Measurements from ENCODE around the gene CERKL.
A peak's percentile ranks its signal among the peaks of the same experiment; 100 is the strongest.

CERKL gene

DNA sequence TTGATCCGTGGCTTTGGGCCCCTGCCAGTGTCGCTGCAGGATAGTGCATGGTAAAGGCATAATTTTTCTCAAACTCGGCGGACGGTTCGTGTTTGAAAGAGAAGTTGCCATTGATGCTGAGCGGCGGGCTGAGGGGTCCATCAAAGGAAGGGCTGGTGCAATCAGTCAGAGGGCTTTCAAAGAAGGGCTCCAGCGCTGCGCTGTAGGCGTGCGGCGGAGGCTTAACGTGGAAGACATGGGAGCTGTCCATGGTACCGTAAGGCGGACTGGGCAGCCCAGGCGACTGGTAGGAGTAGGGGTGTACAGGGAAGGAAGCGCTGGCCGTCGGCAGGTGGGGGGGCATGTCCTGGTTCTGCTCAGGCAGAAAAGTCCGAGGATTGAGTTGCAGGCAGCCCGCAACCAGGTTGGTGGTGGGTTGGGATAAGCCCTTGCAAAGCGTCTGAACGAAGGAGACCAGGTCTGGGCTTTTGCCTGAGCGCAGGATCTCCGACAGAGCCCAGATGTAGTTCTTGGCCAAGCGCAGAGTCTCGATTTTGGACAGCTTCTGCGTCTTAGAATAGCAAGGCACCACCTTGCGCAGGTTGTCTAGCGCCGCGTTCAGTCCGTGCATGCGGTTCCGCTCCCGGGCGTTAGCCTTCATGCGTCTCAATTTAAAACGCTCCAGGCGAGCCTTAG is 21.1 kb upstream of the CERKL start:
- peak; percentile 33 for DNase-seq (ENCODE audit: low read depth)

GRCh38 chr2:181675254-181675653 is 18.3 kb upstream of the CERKL start:
- no peak for DNase-seq (ENCODE audit: low read depth)

GRCh38 chr2:181674461-181674860 is 17.6 kb upstream of the CERKL start:
- DNase-seq (ENCODE audit: low read depth): no peak

GRCh38 chr2:181673173-181673572 is 16.3 kb upstream of the CERKL start:
- DNase-seq (ENCODE audit: low read depth): no peak

DNA sequence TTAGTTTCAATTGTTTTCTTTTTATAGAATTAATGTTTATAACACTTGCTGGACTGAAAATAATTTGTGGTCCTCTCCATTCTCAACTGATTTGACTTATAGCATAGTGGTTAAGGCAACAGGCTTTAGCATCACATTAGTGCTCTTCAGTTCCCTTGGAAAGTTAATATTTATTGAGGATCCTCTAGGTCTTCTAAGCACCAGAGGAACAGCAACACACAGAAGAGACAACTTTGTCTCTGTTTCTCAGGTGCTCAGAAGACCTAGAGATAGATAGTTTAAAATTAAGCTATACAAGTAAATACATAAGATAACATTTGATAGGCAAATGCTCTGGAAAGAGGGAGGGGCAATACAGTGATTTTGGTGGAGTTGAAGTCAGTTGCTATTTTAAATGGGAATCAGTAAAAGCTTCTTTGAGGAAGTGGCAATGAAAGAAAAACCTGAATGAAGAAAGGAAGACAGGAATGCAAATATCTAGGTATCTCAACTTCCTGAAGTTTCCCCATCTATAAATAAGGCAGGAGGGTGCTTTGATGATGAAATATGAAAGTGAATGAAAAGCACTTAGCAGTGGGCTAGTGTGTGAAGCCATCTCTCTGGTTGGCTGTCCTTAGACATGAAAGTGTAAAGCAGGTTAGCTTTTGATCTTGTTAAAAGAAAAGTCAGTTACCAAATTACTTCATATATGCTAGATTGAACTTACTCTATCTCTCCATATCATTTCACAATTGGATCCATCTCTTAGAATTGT is 15.5 kb upstream of the CERKL start:
- no peak for DNase-seq (ENCODE audit: low read depth)

DNA sequence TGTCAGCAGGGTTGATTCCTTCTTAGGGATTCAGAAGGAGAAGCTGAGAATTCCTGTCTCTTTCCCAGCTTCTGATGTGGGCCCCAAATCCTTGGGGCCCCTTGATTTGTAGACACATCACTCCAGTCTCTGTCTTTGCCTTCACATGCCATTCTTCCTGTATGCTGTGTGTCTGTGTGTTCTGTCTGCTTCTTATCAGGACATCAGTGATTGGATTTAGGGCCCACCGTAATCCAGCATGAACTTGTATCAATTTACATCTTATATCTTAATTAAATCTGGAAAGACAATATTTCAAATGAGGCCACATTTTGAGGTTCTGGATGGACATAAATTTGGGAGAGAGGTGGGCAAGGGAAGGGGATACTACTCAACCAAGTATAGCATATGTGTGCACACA is 13.7 kb upstream of the CERKL start:
- DNase-seq (ENCODE audit: low read depth): no peak

GRCh38 chr2:181667234-181667633 is 10.3 kb upstream of the CERKL start:
- no peak for DNase-seq (ENCODE audit: low read depth)

DNA sequence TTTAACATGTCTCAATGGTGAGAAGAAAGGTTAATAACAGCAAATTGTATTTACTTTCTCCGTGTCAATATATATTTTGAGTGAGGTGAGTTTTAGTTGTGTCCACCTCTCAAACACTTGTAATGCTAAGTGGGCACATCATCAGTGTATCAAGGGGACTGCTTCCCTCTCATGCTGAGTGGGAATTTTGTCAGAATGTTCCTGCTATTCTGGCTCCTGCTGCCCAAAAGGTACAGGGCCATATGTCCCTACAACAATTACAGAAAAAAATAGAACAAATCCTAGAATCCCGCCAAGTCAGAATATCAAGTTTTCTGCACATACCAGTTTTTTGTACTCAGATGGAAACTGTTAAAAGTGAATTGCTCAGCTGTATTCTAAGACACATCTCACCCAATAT is 5.4 kb upstream of the CERKL start:
- no peak for DNase-seq (ENCODE audit: low read depth)

- no peak for DNase-seq (ENCODE audit: low read depth)
Measured at GRCh38 chr2:181660181-181660580, 3.3 kb upstream of the CERKL start.

DNA sequence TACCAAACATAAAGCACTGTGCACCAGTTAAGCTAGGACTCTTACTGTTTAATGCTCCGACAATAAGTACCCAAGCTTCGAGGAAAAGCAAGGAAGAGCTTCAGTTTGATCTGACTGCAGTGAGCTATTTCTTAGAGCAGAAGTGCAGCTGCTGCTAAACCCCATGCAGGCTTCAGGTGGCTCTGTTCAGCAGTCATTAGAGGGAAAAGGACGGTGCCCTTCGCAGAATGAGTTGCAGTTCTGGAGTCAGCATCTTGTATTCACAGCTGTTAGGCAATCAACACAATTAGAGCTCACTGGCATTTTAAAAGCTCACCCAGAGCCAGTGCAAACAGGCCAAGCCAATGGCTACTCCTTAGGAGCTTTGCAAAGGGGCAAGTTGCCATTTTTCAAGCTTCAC is 1.5 kb upstream of the CERKL start:
- no peak for DNase-seq (ENCODE audit: low read depth)

DNA sequence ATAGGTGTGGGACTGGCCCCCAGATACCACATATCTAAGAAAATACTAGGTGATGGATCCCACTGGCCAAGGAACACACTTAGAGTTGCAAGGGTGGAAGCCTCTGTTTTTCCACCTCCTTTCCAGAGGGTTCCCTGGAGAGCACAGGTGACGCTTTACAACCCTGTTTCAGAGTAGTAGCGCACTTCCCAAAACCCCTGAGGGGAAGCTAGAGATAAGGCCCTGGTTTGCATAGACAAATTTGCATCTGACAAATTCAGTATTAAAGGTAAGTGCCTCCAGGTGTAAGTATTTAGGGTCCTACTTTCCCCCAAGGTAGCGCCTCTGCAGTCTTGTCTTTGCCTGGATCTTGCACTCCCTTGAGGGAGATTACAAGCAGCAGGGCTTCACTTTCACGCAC is 474 bp upstream of the CERKL start:
- DNase-seq (ENCODE audit: low read depth): no peak

GRCh38 chr2:181655519-181655918 is 1.4 kb downstream of the CERKL start:
- no peak for DNase-seq (ENCODE audit: low read depth)

GRCh38 chr2:181649436-181649979 is 7.4 kb downstream of the CERKL start:
- no peak for DNase-seq (ENCODE audit: low read depth)

- no peak for DNase-seq (ENCODE audit: low read depth)
Measured at GRCh38 chr2:181648478-181649155, 8.3 kb downstream of the CERKL start.

- no peak for DNase-seq (ENCODE audit: low read depth)
Measured at GRCh38 chr2:181646415-181646987, 10.4 kb downstream of the CERKL start.

DNA sequence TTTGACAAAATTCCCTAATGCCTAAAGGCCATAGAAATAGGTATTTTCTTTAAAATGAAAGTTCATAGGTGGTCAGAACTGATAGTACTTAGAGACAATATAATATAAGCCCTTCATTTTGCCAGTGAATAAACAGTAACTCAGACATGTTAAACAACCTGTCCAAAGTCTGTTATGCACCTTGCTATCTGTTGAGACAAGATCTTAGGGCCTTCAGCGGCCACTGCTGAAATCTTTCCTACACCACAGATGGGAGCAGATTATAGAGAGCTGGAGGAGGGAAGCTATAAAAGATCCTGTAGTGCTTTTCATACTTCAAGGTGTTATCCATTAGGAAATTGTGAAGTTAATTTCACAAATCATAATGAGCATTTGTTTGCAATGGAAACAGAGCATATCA is 13.8 kb downstream of the CERKL start:
- DNase-seq (ENCODE audit: low read depth): no peak

GRCh38 chr2:181642086-181642485 is 14.8 kb downstream of the CERKL start:
- DNase-seq (ENCODE audit: low read depth): no peak

DNA sequence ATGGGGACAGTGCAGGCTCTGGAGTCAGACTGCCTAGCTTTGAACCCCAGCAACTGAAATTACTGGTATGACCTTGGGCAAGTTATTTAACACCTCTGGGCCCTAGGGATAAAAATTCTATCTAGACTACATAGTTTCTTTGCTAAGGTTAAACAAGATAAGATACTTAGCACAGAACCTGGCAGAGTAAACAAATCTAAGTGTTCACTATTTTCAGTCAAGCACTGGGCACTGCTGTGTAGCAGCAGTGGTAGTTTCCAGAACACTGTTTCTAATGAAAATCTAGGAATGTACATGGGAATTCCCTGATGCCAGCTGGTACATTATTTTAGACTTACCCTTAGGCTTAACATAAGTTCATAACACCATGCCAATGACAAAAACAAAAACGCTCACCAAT is 17.2 kb downstream of the CERKL start:
- DNase-seq (ENCODE audit: low read depth): no peak

DNA sequence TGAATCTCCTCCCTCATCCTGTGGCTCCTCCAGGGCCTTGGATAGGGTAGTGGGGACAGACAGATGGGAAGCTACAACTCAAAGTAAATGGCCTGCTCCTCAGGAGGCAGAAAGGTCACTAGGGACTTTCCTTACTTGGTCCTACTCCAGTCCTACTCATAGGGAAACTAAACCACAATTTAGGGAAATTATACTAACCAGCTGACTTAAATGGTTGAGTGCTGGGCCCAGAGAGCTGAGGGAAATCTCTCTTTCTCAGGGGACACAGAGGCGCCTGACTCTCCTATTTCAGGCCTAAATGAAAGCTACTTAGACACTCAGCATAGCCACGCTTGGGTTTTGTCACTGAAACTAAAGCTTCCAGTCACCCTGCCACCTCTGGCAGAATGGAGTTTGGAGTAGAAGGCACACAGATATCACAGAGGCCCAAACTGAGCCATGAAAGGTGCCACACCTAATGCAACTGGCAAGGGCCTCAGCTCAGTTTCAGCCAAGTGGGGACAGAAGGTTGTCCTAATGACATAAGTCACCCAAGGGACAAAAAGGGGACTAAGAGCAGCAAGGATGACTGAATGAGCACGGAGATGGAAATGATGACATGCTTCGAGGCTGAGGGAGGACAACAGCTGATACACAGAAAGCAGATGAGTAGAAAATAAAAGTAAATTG is 24.0 kb downstream of the CERKL start:
- DNase-seq (ENCODE audit: low read depth): no peak

DNA sequence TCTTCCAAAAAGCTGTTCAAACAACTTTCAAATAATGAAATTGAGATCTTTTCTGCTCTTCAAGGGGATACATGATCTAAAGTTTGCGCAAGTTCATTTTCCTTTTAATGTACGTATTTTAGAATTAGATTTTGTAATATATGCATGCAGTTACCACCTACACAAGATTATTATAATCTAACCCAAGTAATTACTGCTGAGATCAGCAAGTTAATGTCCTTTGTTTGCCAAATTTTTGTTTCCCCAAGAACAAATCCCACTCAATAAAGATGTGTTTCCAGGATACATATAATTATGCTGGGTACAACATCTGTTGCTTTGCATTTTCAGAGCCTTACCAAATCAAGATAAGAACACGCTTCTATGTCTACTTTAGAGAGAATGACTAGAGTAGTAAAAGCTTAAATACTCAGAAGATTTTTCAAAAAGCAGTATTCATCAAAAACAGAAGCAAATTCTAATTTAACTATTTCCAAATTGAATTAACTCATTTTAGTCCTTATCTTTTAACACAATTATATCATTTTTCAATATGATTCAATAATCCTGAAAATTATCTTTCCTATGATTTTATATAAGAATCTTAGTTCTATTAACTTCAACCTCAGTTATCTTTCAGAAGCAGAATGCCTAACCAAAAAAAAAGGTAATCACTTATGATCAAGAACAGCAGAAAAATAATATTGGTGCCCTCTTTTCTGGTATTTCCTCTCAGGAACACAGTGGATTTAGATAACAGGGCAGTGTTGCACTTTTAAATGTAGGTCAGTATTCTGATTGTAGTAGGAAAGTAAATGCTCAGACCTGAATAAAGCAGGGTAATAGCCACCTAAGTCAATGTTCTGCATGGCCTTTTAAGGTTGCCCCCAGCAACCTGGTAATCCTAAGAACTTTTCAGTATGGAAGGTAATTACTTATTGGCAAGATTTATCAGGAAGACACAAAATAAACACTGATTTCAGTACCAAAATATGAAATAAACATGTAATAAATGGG is 28.0 kb downstream of the CERKL start:
- no peak for DNase-seq (ENCODE audit: low read depth)

DNA sequence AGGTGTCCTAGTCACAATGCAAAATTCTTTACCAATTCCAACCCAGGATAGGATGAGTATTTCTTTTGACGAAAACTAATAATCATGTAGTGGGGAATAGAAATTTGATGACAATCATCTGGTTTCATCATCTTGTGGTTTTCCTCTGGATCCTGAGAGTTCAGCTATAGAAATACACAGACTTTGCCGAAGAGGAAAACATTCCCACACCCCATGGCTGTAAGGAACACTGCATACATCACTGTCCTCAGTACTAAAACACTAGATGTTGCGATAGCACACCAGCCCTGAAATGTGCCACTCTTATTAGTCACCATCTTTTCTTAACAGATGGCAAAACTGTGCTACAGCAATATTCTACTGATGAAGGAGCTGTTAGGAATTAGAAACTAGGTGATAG is 29.4 kb downstream of the CERKL start:
- no peak for DNase-seq (ENCODE audit: low read depth)
